Tibial nerve (tissue), 4 donors: ENCODE results near the gene CLEC4A. TPM values are rescaled to one million over a fixed set of nuclear protein-coding genes. Genes with fewer than 3 reads are reported as not detected.
"Not testable (repeated sequence)": the region's sequence is repeated elsewhere in the genome, so short reads cannot be mapped to it uniquely, and the experiment has no call there.

ENCODE experiments used
- DNase-seq, 2 donors: peaks; one replicate each; pipeline ENCODE4 v3.0.0-alpha.2; 2019; ENCODE audit warnings: low spot score in 2 of 2
- H3K27ac ChIP-seq, 4 donors: fragments of 200-600 bp; sonication (generic) in 3 of 4; one replicate each; pipeline ENCODE4 v1.5.1; 2017 to 2019; ENCODE audit warnings: mild to moderate bottlenecking in 1 of 4
- H3K27me3 ChIP-seq, 2 donors: fragments of 200-600 bp; sonication (generic) in 1 of 2; one replicate each; pipeline versions ENCODE4 v1.5.1 to v1.6.0; 2017 to 2019
- H3K36me3 ChIP-seq, 3 donors: fragments of 200-600 bp; sonication (generic); one replicate each; pipeline ENCODE4 v1.5.1; 2018 to 2019
- H3K4me1 ChIP-seq, 4 donors: fragments of 200-600 bp; sonication (generic) in 3 of 4; one replicate each; pipeline ENCODE4 v1.5.1; 2017 to 2019
- H3K4me3 ChIP-seq, 4 donors: fragments of 200-600 bp; sonication (generic) in 3 of 4; one replicate each; pipeline ENCODE4 v1.5.1; 2017 to 2019; ENCODE audit warnings: mild to moderate bottlenecking in 1 of 4, moderate library complexity in 1 of 4
- H3K9me3 ChIP-seq, 4 donors: fragments of 200-600 bp; sonication (generic) in 3 of 4; one replicate each; pipeline ENCODE4 v1.5.1; 2017 to 2019
- EP300 ChIP-seq, 2 donors: sonication (generic); formaldehyde crosslinking; IDR thresholded peaks; one replicate each; pipeline ENCODE4 v1.6.1; 2017; ENCODE audit warnings: antibody characterized with exemption in 2 of 2, mild to moderate bottlenecking in 1 of 2
- POLR2A ChIP-seq, 2 donors: fragments of 450-650 bp; IDR thresholded peaks; one replicate each; pipeline ENCODE4 v1.6.1; 2017; ENCODE audit warnings: antibody characterized with exemption in 2 of 2, mild to moderate bottlenecking in 2 of 2, moderate library complexity in 2 of 2
- WGBS, 2 donors: methylation state at CpG; one replicate each; pipeline ENCODE4 v1.1.5; 2018; 5-methylcytosine and 5-hydroxymethylcytosine counted together
- total RNA-seq, 4 donors: library from RNA; depleted of rRNA; stranded (reverse); fragments of >200 nt; gene quantifications; one replicate each; pipeline ENCODE4 v1.1.0, GENCODE V29; 2016
- TF ChIP-seq, protein P1 (sequence below), 5 experiments: fragments of 200-600 bp in 3 of 5; fragments of 450-650 bp in 2 of 5; sonication (generic) in 3 of 5; IDR thresholded peaks; one replicate each; pipeline ENCODE4 v1.5.1; 2016 to 2019; ENCODE audit warnings: antibody characterized with exemption in 5 of 5, mild to moderate bottlenecking in 3 of 5, moderate library complexity in 2 of 5

Gene CLEC4A
- total RNA-seq, 4 donors from 2014 or later, result 2.2 to 7.9 (median 5.8) TPM

DNA sequence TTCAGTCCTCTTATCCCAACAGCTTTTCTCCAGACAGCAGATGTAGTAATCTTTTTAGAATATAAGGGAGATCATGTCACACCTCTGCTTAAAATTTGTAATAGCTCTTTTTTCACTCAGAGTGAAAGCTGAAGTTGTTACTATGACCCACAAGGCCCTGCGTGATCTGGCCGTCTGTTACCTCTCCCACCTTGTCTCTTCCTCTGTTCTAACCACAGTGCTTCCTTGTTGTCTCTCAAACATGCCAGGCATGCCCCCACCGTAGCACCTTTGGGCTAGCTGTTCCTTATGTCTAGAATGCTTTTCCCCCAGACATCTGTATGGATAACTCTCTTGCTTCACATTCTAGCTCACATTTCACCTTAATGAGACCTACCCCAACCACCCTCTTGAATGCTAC lies 34.8 kb upstream of the CLEC4A start:
- H3K9me3 ChIP-seq, result no peaks in the 10 kb centered on the region
- peaks cover 0 to 37% (median 6%) of the 10 kb centered on the region in 4 donors for H3K4me1 ChIP-seq
- no peaks in the 10 kb centered on the region for H3K27me3 ChIP-seq
- H3K27ac ChIP-seq, result no peak overlapping the region
- DNase-seq, result no peak
- H3K4me3 ChIP-seq, result no peak overlapping the region
- 64 to 71% methylated on average over 3 of the region's 3 CpGs for whole genome bisulfite sequencing, 2 donors
- peaks cover 0 to 54% (median 17%) of the 10 kb centered on the region in 3 donors for H3K36me3 ChIP-seq
- TF ChIP-seq EP300 (IDR thresholded peaks at IDR 0.05) (no peak), POLR2A (IDR thresholded peaks at IDR 0.05) (no peak)
- TF ChIP-seq, protein P1, sequence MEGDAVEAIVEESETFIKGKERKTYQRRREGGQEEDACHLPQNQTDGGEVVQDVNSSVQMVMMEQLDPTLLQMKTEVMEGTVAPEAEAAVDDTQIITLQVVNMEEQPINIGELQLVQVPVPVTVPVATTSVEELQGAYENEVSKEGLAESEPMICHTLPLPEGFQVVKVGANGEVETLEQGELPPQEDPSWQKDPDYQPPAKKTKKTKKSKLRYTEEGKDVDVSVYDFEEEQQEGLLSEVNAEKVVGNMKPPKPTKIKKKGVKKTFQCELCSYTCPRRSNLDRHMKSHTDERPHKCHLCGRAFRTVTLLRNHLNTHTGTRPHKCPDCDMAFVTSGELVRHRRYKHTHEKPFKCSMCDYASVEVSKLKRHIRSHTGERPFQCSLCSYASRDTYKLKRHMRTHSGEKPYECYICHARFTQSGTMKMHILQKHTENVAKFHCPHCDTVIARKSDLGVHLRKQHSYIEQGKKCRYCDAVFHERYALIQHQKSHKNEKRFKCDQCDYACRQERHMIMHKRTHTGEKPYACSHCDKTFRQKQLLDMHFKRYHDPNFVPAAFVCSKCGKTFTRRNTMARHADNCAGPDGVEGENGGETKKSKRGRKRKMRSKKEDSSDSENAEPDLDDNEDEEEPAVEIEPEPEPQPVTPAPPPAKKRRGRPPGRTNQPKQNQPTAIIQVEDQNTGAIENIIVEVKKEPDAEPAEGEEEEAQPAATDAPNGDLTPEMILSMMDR (IDR thresholded peaks at IDR 0.05), result no peak

DNA sequence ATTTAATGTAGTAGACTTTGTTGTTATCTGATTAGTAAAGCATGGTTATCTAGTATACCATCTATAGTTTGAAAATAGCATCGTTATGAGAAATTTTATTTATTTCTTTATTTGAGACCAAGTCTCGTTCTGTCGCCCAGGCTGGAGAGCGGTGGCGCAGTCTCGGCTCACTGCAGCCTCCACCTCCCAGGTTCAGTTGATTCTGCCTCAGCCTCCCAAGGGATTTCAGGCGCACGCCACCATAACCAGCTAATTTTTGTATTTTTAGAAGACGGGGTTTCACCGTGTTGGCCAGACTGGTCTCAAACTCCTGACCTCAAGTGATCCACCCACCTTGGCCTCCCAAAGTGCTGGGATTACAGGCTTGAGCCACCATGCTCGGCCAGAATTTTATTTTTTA lies 34.1 kb upstream of the CLEC4A start:
- not testable (repeated sequence) for H3K4me3 ChIP-seq, H3K9me3 ChIP-seq, DNase-seq, H3K27ac ChIP-seq, H3K27me3 ChIP-seq
- Histone ChIP-seq H3K4me1 (peaks cover 0 to 30% (median 3%) of the 10 kb centered on the region in 4 donors), H3K36me3 (peaks cover 0 to 61% (median 17%) of the 10 kb centered on the region in 3 donors)
- WGBS, 2 donors, result 90 to 92% methylated on average over 11 of the region's 11 CpGs

DNA sequence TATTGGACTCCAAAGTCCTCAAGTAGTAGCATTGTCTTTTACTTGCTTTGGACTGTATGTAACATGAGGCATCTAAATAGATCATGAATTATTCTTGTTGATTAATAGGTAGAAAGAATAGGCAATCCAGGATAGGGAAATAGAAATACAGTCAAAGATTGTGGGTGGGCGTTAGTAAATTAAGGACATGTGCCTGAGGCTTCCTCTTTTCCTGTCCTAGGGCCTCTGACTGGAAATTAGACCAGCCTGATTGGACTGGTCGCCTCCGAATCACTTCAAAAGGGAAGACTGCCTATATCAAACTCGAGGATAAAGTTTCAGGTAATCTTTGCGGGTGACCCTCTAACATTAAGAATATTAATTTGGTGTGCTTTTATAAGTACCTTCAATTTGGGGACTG lies 33.7 kb upstream of the CLEC4A start:
- no peak overlapping the region for H3K4me3 ChIP-seq
- 83 to 88% methylated on average over 5 of the region's 5 CpGs for WGBS, 2 donors
- DNase-seq, result no peak
- TF ChIP-seq EP300 (IDR thresholded peaks at IDR 0.05), result no peak
- TF ChIP-seq, protein P1 (IDR thresholded peaks at IDR 0.05), result no peak
- TF ChIP-seq POLR2A (IDR thresholded peaks at IDR 0.05), result no peak
- no peak overlapping the region for H3K27ac ChIP-seq
- no peaks in the 10 kb centered on the region for H3K27me3 ChIP-seq
- peaks cover 2 to 65% (median 17%) of the 10 kb centered on the region in 3 donors for H3K36me3 ChIP-seq
- H3K9me3 ChIP-seq, result no peaks in the 10 kb centered on the region
- H3K4me1 ChIP-seq, result peaks cover 0 to 25% (median 2%) of the 10 kb centered on the region in 4 donors

DNA sequence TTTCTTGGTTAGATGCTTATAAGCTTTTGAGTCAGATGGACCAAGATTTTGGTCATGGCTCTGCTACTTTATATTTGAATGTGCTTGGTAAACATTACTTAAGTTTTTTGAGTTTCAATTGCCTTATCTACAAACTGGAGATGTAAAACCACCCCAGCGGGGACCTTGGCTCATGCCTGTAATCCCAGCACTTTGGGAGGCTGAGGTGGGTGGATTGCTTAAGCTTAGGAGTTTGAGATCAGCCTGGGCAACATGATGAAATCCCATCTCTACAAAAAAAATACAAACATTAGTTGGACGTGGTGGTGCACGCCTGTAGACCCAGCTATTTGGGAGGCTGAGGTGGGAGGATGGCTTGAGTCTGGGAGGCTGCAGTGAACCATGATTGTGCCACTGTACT lies 30.1 kb upstream of the CLEC4A start:
- no peak for DNase-seq
- H3K4me1 ChIP-seq, result peaks cover 0 to 4% (median 2%) of the 10 kb centered on the region in 4 donors
- no peak overlapping the region for H3K4me3 ChIP-seq
- TF ChIP-seq EP300 (IDR thresholded peaks at IDR 0.05), result no peak
- TF ChIP-seq, protein P1 (IDR thresholded peaks at IDR 0.05), result no peak
- TF ChIP-seq POLR2A (IDR thresholded peaks at IDR 0.05), result no peak
- no peaks in the 10 kb centered on the region for H3K27me3 ChIP-seq
- WGBS, 2 donors, result 94 to 95% methylated on average over 3 of the region's 3 CpGs
- no peaks in the 10 kb centered on the region for H3K9me3 ChIP-seq
- H3K36me3 ChIP-seq, result peaks cover 3 to 90% (median 24%) of the 10 kb centered on the region in 3 donors
- no peak overlapping the region for H3K27ac ChIP-seq

DNA sequence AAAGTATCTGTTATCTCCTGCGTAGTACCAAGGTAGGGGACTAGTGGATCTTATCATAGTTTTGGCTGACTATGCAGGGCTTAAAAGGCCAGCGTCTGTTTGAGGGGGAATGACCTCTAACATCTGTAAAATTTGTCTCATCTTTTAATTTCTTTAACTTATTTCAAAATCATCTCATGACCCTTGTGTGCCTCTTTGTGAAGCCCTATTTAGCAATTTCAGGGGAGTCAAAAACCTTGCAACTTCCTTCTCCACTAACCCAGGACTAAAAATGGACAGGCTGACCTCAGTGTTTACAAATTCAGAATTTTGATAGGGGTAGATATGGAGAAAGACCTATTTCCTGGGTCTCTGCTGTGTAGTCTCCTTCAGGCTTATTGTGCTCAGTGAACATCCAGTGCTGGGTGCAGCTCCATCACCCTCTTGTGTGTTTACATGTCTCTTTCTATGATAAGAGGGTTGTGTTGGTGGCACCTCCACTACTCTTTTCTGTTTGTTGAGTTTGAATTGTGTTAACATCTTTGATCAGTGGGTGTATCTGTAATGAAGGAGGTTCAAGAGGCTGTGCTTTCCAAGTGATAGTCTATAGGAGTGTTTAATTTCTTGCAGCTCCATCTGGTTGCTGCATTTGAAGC lies 27.0 kb upstream of the CLEC4A start:
- TF ChIP-seq, protein P1 (IDR thresholded peaks at IDR 0.05), result no peak
- TF ChIP-seq EP300 (IDR thresholded peaks at IDR 0.05) (no peak), POLR2A (IDR thresholded peaks at IDR 0.05) (no peak)
- WGBS, 2 donors, result 87 to 98% methylated on average over 2 of the region's 2 CpGs

More for the DNA sequence above, 27.0 kb upstream of the CLEC4A start:
- Histone ChIP-seq H3K27me3 (no peaks in the 10 kb centered on the region), H3K4me3 (no peak overlapping the region), H3K9me3 (no peaks in the 10 kb centered on the region), H3K4me1 (no peaks in the 10 kb centered on the region), H3K36me3 (peaks cover 3 to 94% (median 15%) of the 10 kb centered on the region in 3 donors), H3K27ac (no peak overlapping the region)
- DNase-seq, result no peak
